Bone marrow (tissue), 2 donors: ENCODE results near the gene BRICD5.

Experiments used
- DNase-seq, 2 donors: peaks; one replicate each; lab custom pipeline; 2025; lab: John Stamatoyannopoulos, UW

Gene BRICD5

GRCh38 chr16:2163211-2163881 lies 47.3 kb downstream of the BRICD5 start:
- no peak for DNase-seq

- no peak for DNase-seq
These were observed 48.0 kb downstream of the BRICD5 start for GRCh38 chr16:2162676-2163118.

- DNase-seq = no peak
These were observed 48.8 kb downstream of the BRICD5 start for GRCh38 chr16:2161911-2162310.

GRCh38 chr16:2160915-2161551 lies 49.6 kb downstream of the BRICD5 start:
- DNase-seq = no peak
